ENCODE measurements around the gene TMEM62.
"Not testable (repeated sequence)": the region's sequence is repeated elsewhere in the genome, so short reads cannot be mapped to it uniquely, and the experiment has no call there.

- TF ChIP-seq CTCF (IDR thresholded peaks at IDR 0.05 in 2 of 3, conservative IDR thresholded peaks at IDR 0.05 in 1 of 3; ENCODE audit: control insufficient read depth in 2 of 3, extremely low read depth in 1 of 3, insufficient read depth in 1 of 3, low read depth in 3 of 3, low read length in 3 of 3); REST (IDR thresholded peaks at IDR 0.05; ENCODE audit: low read depth, low read length); CBX3 (IDR thresholded peaks at IDR 0.05; ENCODE audit: borderline replicate concordance, low read depth); POLR2A (IDR thresholded peaks at IDR 0.05; ENCODE audit: low read depth, low read length); GABPA (IDR thresholded peaks at IDR 0.05; ENCODE audit: low read depth); MEF2A (IDR thresholded peaks at IDR 0.05; ENCODE audit: insufficient read depth, low read depth, low read length); CBX5 (IDR thresholded peaks at IDR 0.05; ENCODE audit: low read depth); EP300 (IDR thresholded peaks at IDR 0.05; ENCODE audit: borderline replicate concordance in 1 of 2, control insufficient read depth in 1 of 2, low read depth in 2 of 2, low read length in 2 of 2); CEBPB (IDR thresholded peaks at IDR 0.05; ENCODE audit: borderline replicate concordance in 1 of 2, low read depth in 2 of 2, low read length in 2 of 2); USF1 (IDR thresholded peaks at IDR 0.05; ENCODE audit: borderline replicate concordance, extremely low read length, insufficient read depth, low read depth, low read length); CREM (IDR thresholded peaks at IDR 0.05; ENCODE audit: low read depth): not testable (repeated sequence)
Observed at GRCh38 chr15:43167261-43167660, 33.9 kb downstream of the TMEM62 start.

All from GM12878 (cell line).